Right renal cortex interstitium (tissue), 3 donors: ENCODE measurements around the gene MS4A2. TPM values are rescaled to one million over a fixed set of nuclear protein-coding genes. Genes with fewer than 3 reads are reported as not detected.
"Not testable (repeated sequence)": the region's sequence is repeated elsewhere in the genome, so short reads cannot be mapped to it uniquely, and the experiment has no call there.

Experiments
- DNase-seq, 3 donors: peaks; one replicate each; pipeline ENCODE4 v3.0.0-alpha.2; 2013; ENCODE audit warnings: low read depth in 3 of 3, low spot score in 2 of 3
- polyA plus RNA-seq, 3 donors: library from polyadenylated mRNA; unstranded; fragments of 120-200 nt; gene quantifications; one replicate each; pipeline ENCODE4 v1.2.1, GENCODE V29; 2013; ENCODE audit not compliant: insufficient read length in 3 of 3

Gene MS4A2
- not detected for polyA plus RNA-seq

DNA sequence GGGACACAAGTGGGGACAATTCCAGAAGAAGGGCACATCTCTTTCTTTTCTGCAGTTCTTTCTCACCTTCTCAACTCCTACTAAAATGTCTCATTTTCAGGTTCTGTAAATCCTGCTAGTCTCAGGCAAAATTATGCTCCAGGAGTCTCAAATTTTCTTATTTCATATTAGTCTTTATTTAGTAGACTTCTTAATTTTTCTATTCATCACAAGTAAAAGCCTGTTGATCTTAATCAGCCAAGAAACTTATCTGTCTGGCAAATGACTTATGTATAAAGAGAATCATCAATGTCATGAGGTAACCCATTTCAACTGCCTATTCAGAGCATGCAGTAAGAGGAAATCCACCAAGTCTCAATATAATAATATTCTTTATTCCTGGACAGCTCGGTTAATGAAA lies at the start of gene MS4A2:
MS4A2 (plus strand) TSS at position 301 of the 400 bp plus-strand sequence. CDS start 102 bp downstream, outside the sequence.
- DNase-seq: no peak

- no peak for DNase-seq
Observed at GRCh38 chr11:60040109-60040508, 48.4 kb upstream of the MS4A2 start, which contains the start of gene OOSP2. TSS of gene OOSP2 (plus strand) at chr11:60040409. CDS start at chr11:60040460, 51 bp downstream.

DNA sequence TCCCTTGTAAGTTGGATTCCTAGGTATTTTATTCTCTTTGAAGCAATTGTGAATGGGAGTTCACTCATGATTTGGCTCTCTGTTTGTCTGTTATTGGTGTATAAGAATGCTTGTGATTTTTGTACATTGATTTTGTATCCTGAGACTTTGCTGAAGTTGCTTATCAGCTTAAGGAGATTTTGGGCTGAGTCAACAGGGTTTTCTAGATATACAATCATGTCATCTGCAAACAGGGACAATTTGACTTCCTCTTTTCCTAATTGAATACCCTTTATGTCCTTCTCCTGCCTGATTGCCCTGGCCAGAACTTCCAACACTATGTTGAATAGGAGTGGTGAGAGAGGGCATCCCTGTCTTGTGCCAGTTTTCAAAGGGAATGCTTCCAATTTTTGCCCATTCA lies 38.0 kb upstream of the MS4A2 start:
- DNase-seq: not testable (repeated sequence)

DNA sequence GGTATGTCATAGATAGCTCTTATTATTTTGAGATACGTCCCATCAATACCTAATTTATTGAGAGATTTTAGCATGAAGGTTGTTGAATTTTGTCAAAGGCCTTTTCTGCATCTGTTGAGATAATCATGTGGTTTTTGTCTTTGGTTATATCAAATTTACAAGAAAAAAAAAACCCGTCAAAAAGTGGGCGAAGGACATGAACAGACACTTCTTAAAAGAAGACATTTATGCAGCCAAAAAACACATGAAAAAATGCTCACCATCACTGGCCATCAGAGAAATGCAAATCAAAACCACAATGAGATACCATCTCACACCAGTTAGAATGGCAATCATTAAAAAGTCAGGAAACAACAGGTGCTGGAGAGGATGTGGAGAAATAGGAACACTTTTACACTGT lies 37.6 kb upstream of the MS4A2 start:
- not testable (repeated sequence) for DNase-seq

- no peak for DNase-seq
Observed at GRCh38 chr11:60056349-60056969, 32.0 kb upstream of the MS4A2 start, which contains the start of gene MS4A3. TSS of gene MS4A3 (plus strand) at chr11:60056665. CDS start at chr11:60061161, 4,496 bp downstream.

DNA sequence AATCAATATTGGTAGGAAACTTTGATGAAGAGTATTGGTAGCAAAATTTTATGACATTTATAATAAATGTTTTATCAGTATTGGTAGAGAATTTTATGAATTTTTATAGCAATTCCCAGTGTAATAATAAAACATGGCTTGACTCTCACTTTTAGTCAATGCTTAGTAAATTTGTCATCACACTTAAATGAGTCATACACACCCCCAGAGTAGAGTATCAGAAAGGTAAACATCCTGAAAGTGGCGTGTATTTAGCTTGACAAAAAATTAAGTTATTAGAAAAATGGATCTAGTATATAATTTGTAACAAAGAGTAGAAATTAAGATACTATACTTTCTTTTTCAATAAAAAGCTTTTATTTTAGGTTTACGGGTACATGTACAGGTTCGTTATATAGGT lies 29.4 kb upstream of the MS4A2 start:
- DNase-seq: no peak

DNA sequence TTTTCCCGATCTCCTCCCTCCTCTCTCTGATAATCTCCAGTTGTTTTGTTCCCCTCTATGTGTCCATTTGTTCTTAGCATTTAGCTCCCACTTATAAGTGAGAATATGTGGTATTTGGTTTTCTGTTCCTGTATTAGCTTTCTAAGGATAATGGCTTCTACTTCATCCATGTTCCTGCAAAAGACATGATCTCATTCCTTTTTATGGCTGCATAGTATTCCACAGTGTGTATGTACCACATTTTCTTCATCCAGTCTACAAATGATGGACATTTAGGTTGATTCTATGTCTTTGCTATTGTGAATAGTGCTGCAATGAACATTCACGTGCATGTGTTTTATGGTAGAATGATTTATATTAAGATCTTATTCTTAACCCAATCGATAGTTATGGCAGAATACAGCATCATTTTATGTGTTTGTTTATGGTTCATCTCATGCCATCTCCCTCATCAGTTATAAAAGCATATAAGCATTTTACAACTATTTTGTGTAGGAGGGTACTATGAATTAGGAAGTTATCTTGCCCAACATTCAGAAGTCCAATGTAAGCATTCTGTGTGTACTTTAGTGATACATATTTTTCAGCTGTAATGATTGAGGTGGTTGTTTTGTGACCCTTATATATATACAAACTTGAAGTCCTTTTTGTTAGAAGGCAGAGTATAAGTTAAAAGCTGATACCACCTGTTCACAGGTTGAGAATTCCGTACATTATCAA lies 28.8 kb upstream of the MS4A2 start:
- DNase-seq: no peak

- no peak for DNase-seq
Observed at GRCh38 chr11:60064111-60064510, 24.4 kb upstream of the MS4A2 start.

DNA sequence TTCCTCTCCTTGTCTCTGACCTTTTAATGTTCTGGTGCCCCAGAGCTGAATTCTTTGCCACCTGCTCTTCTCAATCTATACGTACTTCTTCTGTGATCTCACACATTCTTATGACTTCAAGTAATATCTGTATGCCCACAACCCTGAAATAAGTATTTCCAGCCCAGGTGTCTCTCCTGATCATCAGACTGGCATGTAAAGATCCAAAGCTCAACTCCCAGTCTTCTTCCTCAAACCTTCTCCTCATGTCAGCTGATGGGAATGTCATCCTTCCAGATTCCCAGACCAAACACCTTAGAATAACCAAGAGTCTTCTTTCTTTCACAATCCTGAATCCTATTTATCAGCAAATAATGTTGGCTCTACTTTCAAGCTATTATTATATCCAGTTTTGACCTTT lies 22.7 kb upstream of the MS4A2 start:
- no peak for DNase-seq

GRCh38 chr11:60069450-60069849 lies 19.0 kb upstream of the MS4A2 start:
- DNase-seq: no peak

- DNase-seq: not testable (repeated sequence)
Observed at GRCh38 chr11:60071644-60072043, 16.8 kb upstream of the MS4A2 start.

DNA sequence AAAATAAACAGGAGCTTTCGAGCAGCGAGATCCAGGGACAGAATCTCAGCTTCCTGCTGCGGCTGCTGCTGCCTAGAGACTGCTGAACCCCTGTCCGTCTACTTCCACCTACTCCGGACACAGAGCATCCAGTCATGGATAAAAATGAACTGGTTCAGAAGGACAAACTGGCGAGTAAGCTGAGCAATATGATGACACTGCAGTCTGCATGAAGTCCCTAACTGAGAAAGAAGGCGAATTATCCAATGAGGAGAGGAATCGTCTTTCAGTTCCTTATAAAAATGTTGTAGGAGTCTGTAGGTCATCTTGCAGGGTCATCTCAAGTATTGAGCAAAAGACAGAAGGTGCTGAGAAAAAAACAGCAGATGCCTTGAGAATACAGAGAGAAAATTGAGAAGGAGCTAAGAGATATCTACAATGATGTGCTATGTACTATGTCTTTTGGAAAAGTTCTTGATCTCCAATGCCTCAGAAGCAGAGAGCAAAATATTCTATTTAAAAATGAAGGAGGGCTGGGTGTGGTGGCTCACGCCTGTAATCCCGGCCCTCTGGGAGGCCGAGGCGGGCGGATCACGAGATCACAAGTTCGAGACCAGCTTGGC lies 11.1 kb upstream of the MS4A2 start:
- DNase-seq: no peak

DNA sequence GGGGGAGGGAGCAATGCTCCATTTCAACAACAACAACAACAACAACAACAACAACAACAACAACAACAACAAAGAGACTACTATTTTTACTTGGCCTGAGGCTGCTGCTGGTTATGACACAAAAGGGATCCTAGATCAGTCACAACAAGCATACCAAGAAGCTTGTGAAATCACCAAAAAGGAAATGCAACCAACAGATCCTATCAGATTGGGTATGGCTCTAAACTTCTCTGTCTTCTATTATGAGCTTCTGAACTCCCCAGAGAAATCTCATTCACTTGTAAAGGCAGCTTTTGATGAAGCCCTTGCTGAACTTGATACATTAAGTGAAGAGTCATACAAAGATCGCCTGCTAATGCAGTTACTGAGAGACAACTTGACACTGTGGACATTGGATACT lies 10.5 kb upstream of the MS4A2 start:
- DNase-seq: no peak

DNA sequence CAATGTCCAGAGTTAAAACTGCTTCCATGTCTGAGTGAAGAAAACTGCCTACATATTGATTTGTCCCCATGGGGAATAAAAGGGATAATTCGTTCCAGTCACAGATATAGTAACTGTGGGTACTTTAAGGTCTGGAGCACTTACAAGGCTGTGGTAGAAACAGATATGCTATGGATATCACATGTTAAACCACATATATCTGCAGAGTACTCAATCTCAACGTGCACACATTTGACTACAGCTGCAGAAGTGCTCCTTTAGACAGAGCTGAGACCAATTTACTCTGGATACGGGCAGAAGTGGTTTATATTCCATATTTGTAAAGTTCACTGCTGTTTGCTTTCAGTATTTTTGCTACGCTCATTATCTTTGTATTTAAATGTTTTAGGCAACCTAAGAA lies 9.7 kb upstream of the MS4A2 start:
- no peak for DNase-seq

DNA sequence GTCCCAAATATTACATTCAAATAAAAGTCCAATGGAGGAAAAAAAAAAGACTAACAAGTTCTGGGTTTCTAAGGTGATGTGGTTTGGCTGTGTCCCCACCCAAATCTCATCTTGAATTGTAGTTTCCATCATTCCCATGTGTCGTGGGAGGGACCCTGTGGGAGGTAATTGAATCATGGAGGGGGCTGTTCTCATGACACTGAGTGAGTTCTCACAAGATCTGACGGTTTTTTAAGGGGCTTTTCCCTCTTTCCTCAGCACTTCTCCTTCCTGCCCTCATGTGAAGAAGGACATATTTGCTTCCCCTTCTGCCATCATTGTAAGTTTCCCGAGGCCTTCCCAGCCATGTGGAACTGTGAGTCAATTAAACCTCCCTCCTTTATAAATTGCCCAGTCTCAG lies 7.9 kb upstream of the MS4A2 start:
- no peak for DNase-seq

DNA sequence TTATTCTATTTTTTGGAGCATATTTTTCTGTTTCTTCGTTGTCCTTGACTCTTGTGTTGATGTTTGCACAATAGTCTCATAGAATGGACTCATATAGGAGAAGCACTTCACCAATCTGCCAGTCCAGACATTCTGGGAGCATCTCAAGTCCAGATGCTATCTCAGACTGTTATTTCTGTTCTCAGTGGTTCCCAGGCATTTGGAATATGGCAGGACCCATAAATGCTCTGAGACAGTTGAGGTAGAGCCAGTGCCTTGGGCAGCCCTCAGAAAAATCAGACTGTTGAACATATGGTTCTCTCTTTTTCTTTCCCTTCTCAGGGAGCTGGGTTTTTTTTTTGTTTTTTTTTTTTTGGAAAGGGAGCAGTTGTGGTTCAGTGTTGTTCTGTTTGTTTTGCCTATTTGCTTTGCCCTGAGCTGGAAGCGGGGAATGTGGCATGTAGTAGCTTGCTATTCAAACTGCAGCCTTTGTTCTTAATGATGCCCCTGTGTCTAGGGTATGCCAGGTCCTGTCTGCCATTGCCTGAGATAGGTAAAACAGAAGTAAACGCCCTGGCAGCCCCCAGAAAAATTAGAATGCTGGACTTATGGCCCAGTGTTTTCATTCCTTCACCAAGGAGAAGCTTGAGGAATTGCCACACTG lies 3.7 kb upstream of the MS4A2 start:
- DNase-seq: no peak

DNA sequence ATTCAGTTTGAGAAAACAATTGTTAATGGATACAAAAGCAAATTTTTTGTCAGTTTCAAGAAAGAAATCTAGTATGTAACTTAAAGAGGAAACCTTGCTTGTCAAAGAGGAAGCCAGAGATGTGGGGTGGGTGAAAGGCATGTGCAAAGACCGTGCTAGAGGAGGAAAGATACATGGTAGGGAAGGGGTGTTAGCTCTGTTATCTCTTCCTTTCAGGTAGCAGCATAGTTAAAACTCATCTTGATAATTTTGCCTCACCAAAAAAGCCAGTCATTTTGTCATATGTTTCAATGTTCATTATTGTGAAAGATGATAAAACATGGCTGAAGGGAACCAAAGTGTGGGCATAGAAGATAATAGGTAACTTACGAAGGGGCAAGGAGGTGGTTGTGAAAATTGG lies 2.6 kb upstream of the MS4A2 start:
- DNase-seq: no peak

DNA sequence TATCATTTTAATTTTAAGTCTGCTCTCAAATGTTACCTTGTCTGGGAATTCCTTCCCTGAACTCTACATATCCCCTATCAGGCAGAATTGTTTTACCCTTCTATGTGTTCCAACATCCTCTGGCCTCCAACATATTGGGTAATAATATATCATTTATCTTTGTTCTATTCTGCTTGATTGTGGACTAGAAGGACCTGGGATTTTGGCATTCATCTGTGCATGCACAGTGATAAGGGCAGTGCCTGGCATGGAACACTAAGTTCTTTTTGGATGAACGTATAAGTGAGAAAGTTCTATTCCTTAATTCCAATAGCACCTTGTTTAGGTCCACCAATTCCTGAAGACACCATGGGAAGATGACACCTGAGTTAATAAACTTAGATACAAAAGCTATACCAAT lies 1.2 kb upstream of the MS4A2 start:
- no peak for DNase-seq

DNA sequence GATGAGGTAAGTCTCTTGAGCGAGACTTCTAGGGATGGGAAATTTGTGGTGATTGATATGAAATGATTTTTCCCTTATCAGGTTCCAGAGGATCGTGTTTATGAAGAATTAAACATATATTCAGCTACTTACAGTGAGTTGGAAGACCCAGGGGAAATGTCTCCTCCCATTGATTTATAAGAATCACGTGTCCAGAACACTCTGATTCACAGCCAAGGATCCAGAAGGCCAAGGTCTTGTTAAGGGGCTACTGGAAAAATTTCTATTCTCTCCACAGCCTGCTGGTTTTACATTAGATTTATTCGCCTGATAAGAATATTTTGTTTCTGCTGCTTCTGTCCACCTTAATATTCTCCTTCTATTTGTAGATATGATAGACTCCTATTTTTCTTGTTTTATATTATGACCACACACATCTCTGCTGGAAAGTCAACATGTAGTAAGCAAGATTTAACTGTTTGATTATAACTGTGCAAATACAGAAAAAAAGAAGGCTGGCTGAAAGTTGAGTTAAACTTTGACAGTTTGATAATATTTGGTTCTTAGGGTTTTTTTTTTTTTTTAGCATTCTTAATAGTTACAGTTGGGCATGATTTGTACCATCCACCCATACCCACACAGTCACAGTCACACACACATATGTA lies 7.1 kb downstream of the MS4A2 start:
- no peak for DNase-seq

DNA sequence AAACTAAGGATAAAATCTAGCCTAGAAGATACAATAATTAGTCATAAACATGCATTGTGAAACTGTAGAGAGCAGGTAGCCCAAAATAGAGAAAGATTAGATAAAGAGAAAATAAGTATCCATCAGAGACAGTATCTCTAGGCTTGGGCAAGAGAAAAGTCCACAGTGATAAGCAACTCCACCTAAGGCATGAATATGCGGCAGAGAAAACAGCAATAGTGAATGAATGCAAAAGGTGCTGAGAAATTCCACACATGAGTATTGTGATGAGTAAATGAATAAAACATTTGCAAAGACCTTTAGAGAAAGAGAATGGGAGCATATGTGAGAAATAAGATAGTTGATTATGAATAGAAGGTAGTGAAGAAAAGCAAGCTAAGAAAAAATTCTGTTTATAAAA lies 8.7 kb downstream of the MS4A2 start:
- no peak for DNase-seq

- DNase-seq: no peak
Observed at GRCh38 chr11:60098508-60098907, 10.0 kb downstream of the MS4A2 start.
